ENCODE measurements around the gene CMC2. TPM values are rescaled to one million over a fixed set of nuclear protein-coding genes. Genes with fewer than 3 reads are reported as not detected.

Gene CMC2
- total RNA-seq, 1 experiment from 2014 or later, result 64.2 TPM

GRCh38 chr16:80989801-80990200, 16.9 kb downstream of the CMC2 start:
- H3K4me1 Mint-ChIP-seq, result peaks cover 27 to 36% of the 10 kb centered on the region in 2 experiments
- Histone ChIP-seq H2AK5ac (ENCODE audit: insufficient read length, low read length) (no peak overlapping the region), H3K79me1 (ENCODE audit: insufficient read depth, low read depth, low read length, poor library complexity, severe bottlenecking) (no peaks in the 10 kb centered on the region), H3T11ph (ENCODE audit: low read length) (no peak overlapping the region), H3K4ac (ENCODE audit: low read depth, low read length) (no peak overlapping the region), H3K23me2 (ENCODE audit: insufficient read length, low read depth, low read length, poor library complexity, severe bottlenecking) (no peaks in the 10 kb centered on the region), H2BK20ac (ENCODE audit: low read depth, low read length, poor library complexity, severe bottlenecking) (no peak overlapping the region), H3K18ac (ENCODE audit: insufficient read length, low read depth, low read length) (no peak overlapping the region), H3K27me3 (ENCODE audit: insufficient read depth, low read length) (no peaks in the 10 kb centered on the region), H4K8ac (replicated peaks; ENCODE audit: insufficient read length, low read depth, low read length) (no peak overlapping the region), H3K23ac (ENCODE audit: insufficient read length, low read depth, low read length) (no peak overlapping the region), H3K27ac (ENCODE audit: insufficient read length, low read depth, low read length) (no peak overlapping the region), H4K20me1 (ENCODE audit: control insufficient read depth, insufficient read depth, insufficient read length) (no peaks in the 10 kb centered on the region), H3K79me2 (ENCODE audit: insufficient read depth, low read length) (no peaks in the 10 kb centered on the region), H2BK120ac (ENCODE audit: low read depth, low read length, poor library complexity, severe bottlenecking) (no peak overlapping the region), H3K56ac (ENCODE audit: insufficient read length, low read depth, low read length) (no peak overlapping the region), H3K4me2 (ENCODE audit: insufficient read depth, insufficient read length, low read length) (no peak overlapping the region), H3K9ac (ENCODE audit: extremely low read depth, insufficient read length, low read length) (no peak overlapping the region), H2BK12ac (ENCODE audit: insufficient read length, low read depth, low read length) (no peak overlapping the region), H2BK15ac (ENCODE audit: low read depth, low read length) (no peak overlapping the region), H2BK5ac (ENCODE audit: insufficient read length, low read length) (no peak overlapping the region), H2AFZ (ENCODE audit: low read length) (no peak overlapping the region), H4K5ac (ENCODE audit: insufficient read length, low read depth, low read length) (no peak overlapping the region), H3K14ac (ENCODE audit: insufficient read depth, low read length) (no peak overlapping the region), H4K91ac (ENCODE audit: insufficient read length, low read depth, low read length) (no peak overlapping the region), H3K4me1 (ENCODE audit: insufficient read depth, low read length) (peaks cover 6% of the 10 kb centered on the region; the same call in 1 of the 2 replicates), H3K9me3 (ENCODE audit: control insufficient read depth, low read depth, low read length) (no peaks in the 10 kb centered on the region)
- DNase-seq, result no peak
- no peak overlapping the region for H3K4me3 Mint-ChIP-seq
- H3K27me3 Mint-ChIP-seq (ENCODE audit: low read depth), result peaks cover 4% of the 10 kb centered on the region
- TF ChIP-seq, protein P1, sequence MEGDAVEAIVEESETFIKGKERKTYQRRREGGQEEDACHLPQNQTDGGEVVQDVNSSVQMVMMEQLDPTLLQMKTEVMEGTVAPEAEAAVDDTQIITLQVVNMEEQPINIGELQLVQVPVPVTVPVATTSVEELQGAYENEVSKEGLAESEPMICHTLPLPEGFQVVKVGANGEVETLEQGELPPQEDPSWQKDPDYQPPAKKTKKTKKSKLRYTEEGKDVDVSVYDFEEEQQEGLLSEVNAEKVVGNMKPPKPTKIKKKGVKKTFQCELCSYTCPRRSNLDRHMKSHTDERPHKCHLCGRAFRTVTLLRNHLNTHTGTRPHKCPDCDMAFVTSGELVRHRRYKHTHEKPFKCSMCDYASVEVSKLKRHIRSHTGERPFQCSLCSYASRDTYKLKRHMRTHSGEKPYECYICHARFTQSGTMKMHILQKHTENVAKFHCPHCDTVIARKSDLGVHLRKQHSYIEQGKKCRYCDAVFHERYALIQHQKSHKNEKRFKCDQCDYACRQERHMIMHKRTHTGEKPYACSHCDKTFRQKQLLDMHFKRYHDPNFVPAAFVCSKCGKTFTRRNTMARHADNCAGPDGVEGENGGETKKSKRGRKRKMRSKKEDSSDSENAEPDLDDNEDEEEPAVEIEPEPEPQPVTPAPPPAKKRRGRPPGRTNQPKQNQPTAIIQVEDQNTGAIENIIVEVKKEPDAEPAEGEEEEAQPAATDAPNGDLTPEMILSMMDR (conservative IDR thresholded peaks at IDR 0.05), result no peak
- no peaks in the 10 kb centered on the region for H3K9me3 Mint-ChIP-seq
- no CpG with 5 or more reads among the region's 2 CpGs for WGBS (ENCODE audit: extremely low coverage, insufficient read length, low lambda C conversion rate)
- no peak overlapping the region for H3K27ac Mint-ChIP-seq
- H3K36me3 Mint-ChIP-seq (ENCODE audit: insufficient read depth in 1 of 3, low read depth in 3 of 3), result peaks cover 3 to 10% (median 4%) of the 10 kb centered on the region in 3 experiments; a peak in 5 of 7 replicates
